ENCODE data around the gene MUC20. TPM values are rescaled to one million over a fixed set of nuclear protein-coding genes. Genes with fewer than 3 reads are reported as not detected.

The MUC20 gene
- total and polyA plus RNA-seq, 2 of the 13 experiments (the other 11 are each of a cell fraction or from before 2014, with no cell fraction given), result 0.24 to 0.83 TPM

DNA sequence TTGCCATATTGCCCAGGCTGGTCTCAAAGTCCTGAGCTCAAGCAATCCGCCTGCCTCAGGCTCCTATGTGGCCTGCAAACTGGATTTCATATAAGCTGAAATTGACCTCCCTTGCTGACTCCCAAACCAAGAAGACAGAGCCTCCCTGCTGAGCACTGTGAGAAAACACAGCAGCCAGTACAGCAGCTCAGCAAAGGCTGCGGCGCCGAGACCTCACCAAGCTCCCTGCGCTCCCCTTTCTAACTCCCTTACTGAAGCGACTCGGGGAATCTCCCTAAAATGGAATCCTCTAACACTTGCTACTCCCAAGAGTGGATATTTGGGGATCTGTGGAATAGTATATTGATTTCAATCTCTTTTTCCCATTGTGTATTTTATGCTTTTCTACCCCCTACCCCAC is 34.6 kb downstream of the MUC20 start:
- ATAC-seq (no peak), DNase-seq (ENCODE audit: low spot score) (no peak), FAIRE-seq (no peak)
- Histone ChIP-seq H3K79me2 (ENCODE audit: insufficient read depth, low read length) (no peaks in the 10 kb centered on the region), H3K4me3 (replicated peaks in 1 of 3; ENCODE audit: insufficient read depth in 1 of 3, low read depth in 2 of 3, low read length in 3 of 3) (no peak overlapping the region), H3K9me3 (ENCODE audit: low read length) (no peaks in the 10 kb centered on the region), H3K27ac (ENCODE audit: extremely low read length, insufficient read depth, low read length) (no peak overlapping the region), H3K27me3 (ENCODE audit: control insufficient read depth in 1 of 2, insufficient read depth in 2 of 2, low read length in 2 of 2) (peaks cover 10 to 53% of the 10 kb centered on the region in 2 experiments; a peak in 4 of 5 replicates), H3K4me1 (ENCODE audit: insufficient read depth, low read length) (no peaks in the 10 kb centered on the region), H4K20me1 (ENCODE audit: insufficient read depth, low read length) (no peaks in the 10 kb centered on the region), H3K9ac (ENCODE audit: insufficient read depth, low read depth, low read length) (no peak overlapping the region), H3K4me2 (ENCODE audit: low read depth, low read length) (no peak overlapping the region), H3K36me3 (replicated peaks in 1 of 2; ENCODE audit: control insufficient read depth in 1 of 2, insufficient read depth in 2 of 2, low read length in 2 of 2) (no peaks in the 10 kb centered on the region), H2AFZ (ENCODE audit: low read length) (no peak overlapping the region)
- TF ChIP-seq, protein P1, sequence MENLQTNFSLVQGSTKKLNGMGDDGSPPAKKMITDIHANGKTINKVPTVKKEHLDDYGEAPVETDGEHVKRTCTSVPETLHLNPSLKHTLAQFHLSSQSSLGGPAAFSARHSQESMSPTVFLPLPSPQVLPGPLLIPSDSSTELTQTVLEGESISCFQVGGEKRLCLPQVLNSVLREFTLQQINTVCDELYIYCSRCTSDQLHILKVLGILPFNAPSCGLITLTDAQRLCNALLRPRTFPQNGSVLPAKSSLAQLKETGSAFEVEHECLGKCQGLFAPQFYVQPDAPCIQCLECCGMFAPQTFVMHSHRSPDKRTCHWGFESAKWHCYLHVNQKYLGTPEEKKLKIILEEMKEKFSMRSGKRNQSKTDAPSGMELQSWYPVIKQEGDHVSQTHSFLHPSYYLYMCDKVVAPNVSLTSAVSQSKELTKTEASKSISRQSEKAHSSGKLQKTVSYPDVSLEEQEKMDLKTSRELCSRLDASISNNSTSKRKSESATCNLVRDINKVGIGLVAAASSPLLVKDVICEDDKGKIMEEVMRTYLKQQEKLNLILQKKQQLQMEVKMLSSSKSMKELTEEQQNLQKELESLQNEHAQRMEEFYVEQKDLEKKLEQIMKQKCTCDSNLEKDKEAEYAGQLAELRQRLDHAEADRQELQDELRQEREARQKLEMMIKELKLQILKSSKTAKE (CRISPR knock-in tag; IDR thresholded peaks at IDR 0.05; ENCODE audit: borderline replicate concordance), result no peak
- TF ChIP-seq RORA (CRISPR knock-in tag; IDR thresholded peaks at IDR 0.05), result no peak
- TF ChIP-seq, protein P2, sequence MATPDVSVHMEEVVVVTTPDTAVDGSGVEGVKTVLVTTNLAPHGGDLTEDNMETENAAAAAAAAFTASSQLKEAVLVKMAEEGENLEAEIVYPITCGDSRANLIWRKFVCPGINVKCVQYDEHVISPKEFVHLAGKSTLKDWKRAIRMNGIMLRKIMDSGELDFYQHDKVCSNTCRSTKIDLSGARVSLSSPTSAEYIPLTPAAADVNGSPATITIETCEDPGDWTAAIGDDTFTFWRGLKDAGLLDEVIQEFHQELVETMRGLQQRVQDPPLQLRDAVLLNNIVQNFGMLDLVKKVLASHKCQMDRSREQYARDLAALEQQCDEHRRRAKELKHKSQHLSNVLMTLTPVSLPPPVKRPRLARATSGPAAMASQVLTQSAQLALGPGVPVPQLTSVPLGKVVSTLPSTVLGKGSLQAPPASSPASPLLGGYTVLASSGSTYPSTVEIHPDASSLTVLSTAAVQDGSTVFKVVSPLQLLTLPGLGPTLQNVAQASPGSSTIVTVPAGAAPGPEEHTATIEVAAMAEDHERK (CRISPR knock-in tag; IDR thresholded peaks at IDR 0.05; ENCODE audit: low read depth), result no peak
- TF ChIP-seq, protein P3, sequence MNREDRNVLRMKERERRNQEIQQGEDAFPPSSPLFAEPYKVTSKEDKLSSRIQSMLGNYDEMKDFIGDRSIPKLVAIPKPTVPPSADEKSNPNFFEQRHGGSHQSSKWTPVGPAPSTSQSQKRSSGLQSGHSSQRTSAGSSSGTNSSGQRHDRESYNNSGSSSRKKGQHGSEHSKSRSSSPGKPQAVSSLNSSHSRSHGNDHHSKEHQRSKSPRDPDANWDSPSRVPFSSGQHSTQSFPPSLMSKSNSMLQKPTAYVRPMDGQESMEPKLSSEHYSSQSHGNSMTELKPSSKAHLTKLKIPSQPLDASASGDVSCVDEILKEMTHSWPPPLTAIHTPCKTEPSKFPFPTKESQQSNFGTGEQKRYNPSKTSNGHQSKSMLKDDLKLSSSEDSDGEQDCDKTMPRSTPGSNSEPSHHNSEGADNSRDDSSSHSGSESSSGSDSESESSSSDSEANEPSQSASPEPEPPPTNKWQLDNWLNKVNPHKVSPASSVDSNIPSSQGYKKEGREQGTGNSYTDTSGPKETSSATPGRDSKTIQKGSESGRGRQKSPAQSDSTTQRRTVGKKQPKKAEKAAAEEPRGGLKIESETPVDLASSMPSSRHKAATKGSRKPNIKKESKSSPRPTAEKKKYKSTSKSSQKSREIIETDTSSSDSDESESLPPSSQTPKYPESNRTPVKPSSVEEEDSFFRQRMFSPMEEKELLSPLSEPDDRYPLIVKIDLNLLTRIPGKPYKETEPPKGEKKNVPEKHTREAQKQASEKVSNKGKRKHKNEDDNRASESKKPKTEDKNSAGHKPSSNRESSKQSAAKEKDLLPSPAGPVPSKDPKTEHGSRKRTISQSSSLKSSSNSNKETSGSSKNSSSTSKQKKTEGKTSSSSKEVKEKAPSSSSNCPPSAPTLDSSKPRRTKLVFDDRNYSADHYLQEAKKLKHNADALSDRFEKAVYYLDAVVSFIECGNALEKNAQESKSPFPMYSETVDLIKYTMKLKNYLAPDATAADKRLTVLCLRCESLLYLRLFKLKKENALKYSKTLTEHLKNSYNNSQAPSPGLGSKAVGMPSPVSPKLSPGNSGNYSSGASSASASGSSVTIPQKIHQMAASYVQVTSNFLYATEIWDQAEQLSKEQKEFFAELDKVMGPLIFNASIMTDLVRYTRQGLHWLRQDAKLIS (CRISPR knock-in tag; IDR thresholded peaks at IDR 0.05), result no peak
- TF ChIP-seq CBFB (CRISPR knock-in tag; IDR thresholded peaks at IDR 0.05), result no peak
- TF ChIP-seq PHF21A (CRISPR knock-in tag; IDR thresholded peaks at IDR 0.05), result no peak
- no peak for TF ChIP-seq ZNF446 (CRISPR knock-in tag; IDR thresholded peaks at IDR 0.05)
- TF ChIP-seq ZNF564 (CRISPR knock-in tag; IDR thresholded peaks at IDR 0.05), result no peak
- ChIA-PET POLR2A (no interaction called here), CTCF (ENCODE audit: low intra/inter-chr PET ratio, low total read pairs) (no interaction called here)
- 83% methylated on average over 6 of the region's 7 CpGs for WGBS (ENCODE audit: low lambda C conversion rate)
- intact Hi-C loops (cut with micrococcal nuclease; ENCODE audit: unreplicated experiment), result no loop called here
- no TSS peak for BruUV-seq (replicated peaks)
- in situ Hi-C loops (cut with HindIII; ENCODE audit: extremely low pct_ligation_motif_present, low pct_unique_long_range_greater_than_20kb), result no loop called here

Data from HepG2 (cell line).